Kidney epithelial cell (primary cell): ENCODE data around the gene NTM. TPM values are rescaled to one million over a fixed set of nuclear protein-coding genes. Genes with fewer than 3 reads are reported as not detected.
A peak's percentile ranks its signal among the peaks of the same experiment; 100 is the strongest.

Source experiments
- DNase-seq: peaks from one replicate; pipeline ENCODE4 v3.0.0-alpha.2; 2010; ENCODE audit warnings: low read depth
- H3K27me3 ChIP-seq: 2 replicates; pipeline ENCODE4 v1.6.0; 2011; ENCODE audit warnings: low read length; ENCODE audit not compliant: control insufficient read depth, insufficient read depth
- H3K36me3 ChIP-seq: 2 replicates; pipeline ENCODE4 v1.5.1; 2011; ENCODE audit warnings: low read length; ENCODE audit not compliant: control insufficient read depth, insufficient read depth
- H3K4me3 ChIP-seq: 2 replicates; pipeline ENCODE4 v1.5.1; 2011; ENCODE audit warnings: low read depth, mild to moderate bottlenecking, control low read depth, low read length
- CTCF ChIP-seq: IDR thresholded peaks from 2 replicates; pipeline ENCODE4 v1.5.1; 2011; ENCODE audit warnings: mild to moderate bottlenecking, moderate library complexity, low read length, control low read depth, inconsistent platforms; ENCODE audit not compliant: insufficient read depth, poor library complexity, severe bottlenecking
- total RNA-seq: library from RNA; depleted of rRNA; stranded (reverse); fragments of >200 nt; gene quantifications from 2 replicates; pipeline ENCODE4 v1.2.3, GENCODE V29; 2015

NTM gene
- total RNA-seq, 1 donor from 2014 or later, result 111 TPM

DNA sequence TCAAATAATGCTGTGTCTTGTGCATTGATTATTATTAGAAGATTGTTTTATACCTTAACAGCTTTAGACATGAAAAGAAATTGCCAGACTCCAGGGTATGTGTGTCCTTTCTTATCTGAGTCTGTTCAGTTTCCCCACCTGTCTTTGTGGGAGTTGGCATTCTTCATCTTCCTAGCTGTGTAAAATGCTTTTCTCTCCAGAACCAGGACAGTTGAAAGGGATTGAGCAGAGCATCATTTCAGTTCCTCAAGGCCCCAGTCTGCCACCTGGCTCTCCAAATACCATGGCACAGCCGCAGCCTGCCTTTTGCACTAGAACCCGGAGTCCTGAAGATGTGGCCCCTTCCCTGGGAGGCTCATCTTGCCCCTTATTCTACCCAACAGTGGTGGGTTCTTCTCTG, 851.9 kb downstream of the NTM start:
- no peaks in the 10 kb centered on the region for H3K36me3 ChIP-seq
- no peak for TF ChIP-seq CTCF
- no peak for DNase-seq
- no peaks in the 10 kb centered on the region for H3K27me3 ChIP-seq
- no peak overlapping the region for H3K4me3 ChIP-seq

DNA sequence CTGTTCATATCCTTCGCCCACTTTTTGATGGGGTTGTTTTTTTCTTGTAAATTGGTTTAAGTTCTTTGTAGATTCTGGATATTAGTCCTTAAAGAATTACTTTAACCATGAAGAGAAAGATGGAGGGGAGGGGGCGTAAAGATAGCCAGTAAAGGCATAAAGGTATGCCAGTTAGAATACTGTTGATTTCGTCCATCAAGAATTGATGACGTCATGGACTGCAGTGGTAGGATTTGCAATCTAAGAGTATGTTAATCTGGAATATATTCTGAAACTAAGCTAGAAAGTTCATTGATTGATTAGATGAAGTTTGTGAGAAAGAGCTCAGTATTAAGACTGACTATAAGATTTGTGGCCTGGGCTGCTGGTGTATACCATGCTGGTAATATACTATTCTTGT, 856.1 kb downstream of the NTM start:
- no peak for DNase-seq
- Histone ChIP-seq H3K4me3 (no peak overlapping the region), H3K27me3 (no peaks in the 10 kb centered on the region), H3K36me3 (no peaks in the 10 kb centered on the region)
- TF ChIP-seq CTCF, result no peak

DNA sequence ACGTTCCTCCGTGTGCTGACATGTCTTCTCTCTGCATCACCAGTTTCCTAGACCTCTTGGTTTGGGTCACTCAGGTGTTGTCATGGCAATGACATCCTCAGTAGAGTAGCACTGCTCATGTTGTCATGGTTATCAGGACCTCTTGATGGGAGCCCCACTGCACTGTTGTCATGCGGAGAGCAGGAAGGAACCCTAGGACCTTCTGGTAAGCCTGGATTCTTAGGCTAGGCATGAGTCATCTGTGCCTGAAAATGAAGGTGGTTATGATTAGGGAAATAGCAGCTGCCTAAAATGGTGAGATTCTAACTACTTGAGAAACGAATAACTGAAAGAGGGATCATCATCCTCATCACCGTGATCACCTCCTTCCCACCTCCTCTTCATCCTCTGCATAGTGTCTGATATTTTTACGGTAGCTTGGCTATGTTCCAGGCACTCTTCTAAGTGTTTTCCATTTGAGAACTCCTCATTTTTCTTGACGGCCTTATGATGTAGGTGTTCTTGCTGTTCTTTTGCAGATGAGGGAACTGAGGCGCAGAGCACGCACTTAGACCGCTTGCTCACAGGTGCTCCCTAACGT, 858.4 kb downstream of the NTM start:
- H3K36me3 ChIP-seq, result no peaks in the 10 kb centered on the region
- no peaks in the 10 kb centered on the region for H3K27me3 ChIP-seq
- peak; percentile 0 for DNase-seq
- H3K4me3 ChIP-seq, result no peak overlapping the region
- TF ChIP-seq CTCF, result no peak

GRCh38 chr11:132231656-132232347, 861.4 kb downstream of the NTM start:
- Histone ChIP-seq H3K4me3 (no peak overlapping the region), H3K36me3 (no peaks in the 10 kb centered on the region), H3K27me3 (no peaks in the 10 kb centered on the region)
- no peak for TF ChIP-seq CTCF
- no peak for DNase-seq

DNA sequence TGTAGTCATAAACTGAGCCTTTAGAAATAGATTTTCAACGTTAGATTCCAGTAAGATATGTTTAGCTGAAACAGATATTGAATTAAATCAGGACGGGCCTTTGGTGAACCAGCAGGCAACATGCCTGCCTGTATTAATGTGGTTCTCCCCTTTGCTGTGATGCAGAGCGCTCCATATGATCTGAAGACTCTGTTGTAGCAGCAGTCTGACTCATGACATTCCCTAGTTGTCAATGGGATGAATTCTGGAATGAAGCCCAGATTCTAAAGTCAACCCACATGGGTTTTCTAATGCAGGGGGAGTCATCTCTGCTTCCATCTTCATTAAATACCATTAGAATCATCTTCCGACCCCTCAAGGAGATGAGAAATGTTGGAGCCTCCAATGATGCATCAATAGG, 864.5 kb downstream of the NTM start:
- Histone ChIP-seq H3K27me3 (no peaks in the 10 kb centered on the region), H3K36me3 (no peaks in the 10 kb centered on the region), H3K4me3 (no peak overlapping the region)
- no peak for TF ChIP-seq CTCF
- DNase-seq, result peak; percentile 29

GRCh38 chr11:132237781-132238180, 867.4 kb downstream of the NTM start:
- TF ChIP-seq CTCF, result no peak
- Histone ChIP-seq H3K27me3 (no peaks in the 10 kb centered on the region), H3K4me3 (no peak overlapping the region), H3K36me3 (no peaks in the 10 kb centered on the region)
- DNase-seq, result no peak
